A549 (cell line): ENCODE data around the gene PRAMEF15.
"Not testable (repeated sequence)": the region's sequence is repeated elsewhere in the genome, so short reads cannot be mapped to it uniquely, and the experiment has no call there.

Experiments used
- NFE2L2 ChIP-seq: fragments of 150-350 bp; conservative IDR thresholded peaks from 2 replicates; pipeline ENCODE4 v1.6.1; 2014; ENCODE audit warnings: low read length
- POLR2A ChIP-seq: IDR thresholded peaks from 2 replicates; pipeline ENCODE4 v1.6.1; 2012; ENCODE audit warnings: mild to moderate bottlenecking, low read length
- RCOR1 ChIP-seq: fragments of 150-350 bp; IDR thresholded peaks from 2 replicates; pipeline ENCODE4 v1.6.1; 2014; ENCODE audit warnings: antibody characterized with exemption, low read length, low read depth

DNA sequence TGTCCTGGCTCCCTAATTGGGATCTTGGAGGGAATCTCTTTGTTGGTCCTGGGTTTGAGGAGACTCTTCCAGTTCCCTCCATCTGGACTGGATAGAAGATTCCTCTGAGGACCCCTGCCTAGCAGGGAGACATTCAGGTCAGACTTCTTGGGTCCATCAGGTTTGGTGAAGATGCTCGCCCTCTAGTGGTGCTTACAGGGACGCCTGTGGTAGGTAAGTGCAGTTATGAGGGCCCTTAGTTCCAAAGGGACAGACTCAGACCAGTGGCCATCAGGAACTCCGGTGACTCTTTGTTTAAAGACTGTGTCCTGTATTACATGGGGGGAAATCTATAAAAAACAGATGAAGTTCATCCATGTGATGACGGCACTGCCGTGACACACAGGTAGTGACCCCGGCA, 38.4 kb upstream of the PRAMEF15 start:
- not testable (repeated sequence) for TF ChIP-seq POLR2A, NFE2L2, RCOR1
